Activated B cell treated with CpG ODN at 0.5 μM for 24 hours (primary cell): ENCODE data around the gene STK11IP. TPM values are rescaled to one million over a fixed set of nuclear protein-coding genes. Genes with fewer than 3 reads are reported as not detected.

ENCODE experiments used
- ATAC-seq: fragments of 200-7000 bp; cut with Tn5 transposase; one replicate; pipeline ENCODE4 v1.10.0; 2021; ENCODE audit warnings: low read depth, mild to moderate bottlenecking, moderate library complexity
- CTCF ChIA-PET: fragments of 350-600 bp; sonication (Branson Sonifier 250); formaldehyde crosslinking; loops from one replicate; lab custom pipeline; 2021; ENCODE audit warnings: antibody characterized with exemption; lab: Charles Lee
- POLR2A ChIA-PET: fragments of 350-600 bp; sonication (Branson Sonifier 250); formaldehyde crosslinking; loops from one replicate; lab custom pipeline; 2021; ENCODE audit warnings: antibody characterized with exemption; lab: Charles Lee
- DNase-seq: peaks from one replicate; pipeline ENCODE4 v3.0.0; 2022
- H3K27ac Mint-ChIP-seq: one replicate; pipeline ENCODE4 v1.8.0; 2020; ENCODE audit warnings: mixed read lengths
- H3K27me3 Mint-ChIP-seq: one replicate; pipeline ENCODE4 v1.8.0; 2021; ENCODE audit warnings: mixed read lengths
- H3K36me3 Mint-ChIP-seq: one replicate; pipeline ENCODE4 v1.8.0; 2021; ENCODE audit warnings: low read depth, mixed read lengths
- H3K4me1 Mint-ChIP-seq: one replicate; pipeline ENCODE4 v1.8.0; 2021; ENCODE audit warnings: mixed read lengths
- H3K4me3 Mint-ChIP-seq: one replicate; pipeline ENCODE4 v1.8.0; 2020; ENCODE audit warnings: mild to moderate bottlenecking, mixed read lengths
- H3K9me3 Mint-ChIP-seq: one replicate; pipeline ENCODE4 v1.8.0; 2020; ENCODE audit warnings: mixed read lengths
- intact Hi-C: fragments of 100-400 bp; cut with micrococcal nuclease; formaldehyde crosslinking; loops from one replicate; pipeline ENCODE4 v1.15.1; 2024
- total RNA-seq: library from RNA; stranded (reverse); gene quantifications from 2 replicates; pipeline ENCODE4 v1.2.3, GENCODE V29; 2022
- TF ChIP-seq, protein P1 (sequence below): fragments of 200-600 bp; IDR thresholded peaks from one replicate; pipeline ENCODE4 v1.8.0; 2022; ENCODE audit warnings: antibody characterized with exemption, mild to moderate bottlenecking

STK11IP gene
- total RNA-seq, 1 donor from 2014 or later: 53.6 TPM

DNA sequence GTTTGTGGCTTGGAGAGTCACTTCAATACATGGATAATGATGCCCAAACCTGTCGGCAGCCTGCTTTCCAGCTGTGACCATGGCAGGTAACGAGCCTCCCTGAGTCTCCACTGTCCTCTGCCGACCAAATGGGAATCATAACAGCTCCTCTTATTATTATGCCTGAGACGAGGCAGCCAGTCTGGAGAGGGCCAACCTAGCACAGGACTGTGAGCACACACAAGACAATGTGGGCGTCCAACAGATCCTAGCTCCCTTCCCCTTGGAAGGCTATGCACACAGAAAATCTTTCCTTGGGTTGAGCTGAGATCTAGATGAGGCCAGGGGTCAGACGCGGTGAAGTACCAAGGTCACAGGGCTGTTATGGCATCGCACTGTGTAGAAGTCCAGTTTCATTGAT lies 28.9 kb downstream of the STK11IP start:
- no peak overlapping the region for H3K27ac Mint-ChIP-seq
- peaks cover 46% of the 10 kb centered on the region for H3K27me3 Mint-ChIP-seq
- no peaks in the 10 kb centered on the region for H3K36me3 Mint-ChIP-seq
- intact Hi-C loops: no loop called here
- ChIA-PET POLR2A (no interaction called here), CTCF (interaction anchor here (1.0 kb wide), 1 partner anchor 16 kb away, joined by 3 read pairs; no protein-coding TSS in a partner anchor)
- H3K9me3 Mint-ChIP-seq: no peaks in the 10 kb centered on the region
- TF ChIP-seq, protein P1, sequence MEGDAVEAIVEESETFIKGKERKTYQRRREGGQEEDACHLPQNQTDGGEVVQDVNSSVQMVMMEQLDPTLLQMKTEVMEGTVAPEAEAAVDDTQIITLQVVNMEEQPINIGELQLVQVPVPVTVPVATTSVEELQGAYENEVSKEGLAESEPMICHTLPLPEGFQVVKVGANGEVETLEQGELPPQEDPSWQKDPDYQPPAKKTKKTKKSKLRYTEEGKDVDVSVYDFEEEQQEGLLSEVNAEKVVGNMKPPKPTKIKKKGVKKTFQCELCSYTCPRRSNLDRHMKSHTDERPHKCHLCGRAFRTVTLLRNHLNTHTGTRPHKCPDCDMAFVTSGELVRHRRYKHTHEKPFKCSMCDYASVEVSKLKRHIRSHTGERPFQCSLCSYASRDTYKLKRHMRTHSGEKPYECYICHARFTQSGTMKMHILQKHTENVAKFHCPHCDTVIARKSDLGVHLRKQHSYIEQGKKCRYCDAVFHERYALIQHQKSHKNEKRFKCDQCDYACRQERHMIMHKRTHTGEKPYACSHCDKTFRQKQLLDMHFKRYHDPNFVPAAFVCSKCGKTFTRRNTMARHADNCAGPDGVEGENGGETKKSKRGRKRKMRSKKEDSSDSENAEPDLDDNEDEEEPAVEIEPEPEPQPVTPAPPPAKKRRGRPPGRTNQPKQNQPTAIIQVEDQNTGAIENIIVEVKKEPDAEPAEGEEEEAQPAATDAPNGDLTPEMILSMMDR: no peak
- no peak for DNase-seq
- peaks cover 7% of the 10 kb centered on the region for H3K4me1 Mint-ChIP-seq
- ATAC-seq: no peak
- peak overlapping the region; percentile 79 for H3K4me3 Mint-ChIP-seq

DNA sequence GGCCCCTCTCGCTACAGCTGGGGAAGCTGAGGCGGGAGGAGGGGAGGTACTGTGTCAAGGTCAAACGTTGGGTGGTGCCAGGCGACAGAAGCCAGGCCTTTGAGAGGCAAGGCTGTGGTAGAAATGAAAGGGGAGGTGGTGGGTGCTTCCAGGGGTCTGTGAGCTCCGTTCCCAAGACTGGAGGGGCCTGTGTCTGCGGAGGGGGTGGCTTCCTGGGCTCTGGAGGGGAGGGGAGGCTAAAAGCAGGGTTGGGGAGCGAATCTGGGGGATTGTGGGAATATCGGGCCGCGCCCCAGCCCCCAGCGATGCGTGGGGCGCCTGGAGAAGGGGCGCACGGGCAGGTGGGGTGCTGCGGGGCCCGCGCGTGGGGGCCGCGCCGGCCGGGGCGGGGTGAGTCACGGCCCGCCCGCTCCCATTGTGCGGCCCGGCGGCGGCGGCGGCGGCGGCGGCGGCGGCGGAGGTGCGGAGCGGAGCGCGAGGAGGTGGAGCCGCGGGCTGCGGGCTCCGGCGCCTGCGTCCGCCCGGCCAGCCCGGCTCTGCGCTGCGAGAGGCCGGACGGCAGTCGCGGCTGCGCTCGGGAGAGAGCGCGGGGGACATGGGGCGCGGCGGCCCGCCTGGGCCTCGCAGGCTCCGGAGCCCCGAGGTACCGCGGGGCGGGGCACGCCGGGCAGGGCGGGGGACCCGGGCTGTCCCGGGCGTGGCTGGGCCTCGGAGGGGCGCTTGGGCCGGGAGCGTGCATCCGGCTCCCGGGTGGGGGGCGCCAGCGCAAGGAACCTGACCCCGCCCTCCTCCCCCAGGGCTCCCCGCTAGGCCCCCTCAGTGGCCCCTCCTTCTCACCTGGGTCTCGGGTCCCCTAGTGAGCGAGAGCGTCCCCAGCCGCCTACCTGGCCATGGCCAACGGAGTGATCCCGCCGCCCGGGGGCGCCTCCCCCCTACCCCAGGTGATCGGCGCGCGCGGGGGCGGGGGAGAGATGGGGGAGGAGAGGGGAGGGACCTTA lies 29.7 kb downstream of the STK11IP start, which contains the start of gene SLC4A3:
Gene SLC4A3 (plus strand): TSS at position 528 of the 998 bp plus-strand sequence. CDS start 363 bp downstream, at position 891.
- ChIA-PET POLR2A (no interaction called here), CTCF (no interaction called here)
- TF ChIP-seq, protein P1: no peak
- Mint-ChIP-seq H3K9me3 (no peaks in the 10 kb centered on the region), H3K27ac (no peak within 1 kb of the TSS), H3K36me3 (no peaks in the 10 kb centered on the region), H3K4me1 (peaks cover 7% of the 10 kb centered on the region), H3K4me3 (peak within 1 kb of the TSS; percentile 79), H3K27me3 (peaks cover 49% of the 10 kb centered on the region)
- intact Hi-C loops: no loop called here
- ATAC-seq: peak; percentile 49
- no peak for DNase-seq

DNA sequence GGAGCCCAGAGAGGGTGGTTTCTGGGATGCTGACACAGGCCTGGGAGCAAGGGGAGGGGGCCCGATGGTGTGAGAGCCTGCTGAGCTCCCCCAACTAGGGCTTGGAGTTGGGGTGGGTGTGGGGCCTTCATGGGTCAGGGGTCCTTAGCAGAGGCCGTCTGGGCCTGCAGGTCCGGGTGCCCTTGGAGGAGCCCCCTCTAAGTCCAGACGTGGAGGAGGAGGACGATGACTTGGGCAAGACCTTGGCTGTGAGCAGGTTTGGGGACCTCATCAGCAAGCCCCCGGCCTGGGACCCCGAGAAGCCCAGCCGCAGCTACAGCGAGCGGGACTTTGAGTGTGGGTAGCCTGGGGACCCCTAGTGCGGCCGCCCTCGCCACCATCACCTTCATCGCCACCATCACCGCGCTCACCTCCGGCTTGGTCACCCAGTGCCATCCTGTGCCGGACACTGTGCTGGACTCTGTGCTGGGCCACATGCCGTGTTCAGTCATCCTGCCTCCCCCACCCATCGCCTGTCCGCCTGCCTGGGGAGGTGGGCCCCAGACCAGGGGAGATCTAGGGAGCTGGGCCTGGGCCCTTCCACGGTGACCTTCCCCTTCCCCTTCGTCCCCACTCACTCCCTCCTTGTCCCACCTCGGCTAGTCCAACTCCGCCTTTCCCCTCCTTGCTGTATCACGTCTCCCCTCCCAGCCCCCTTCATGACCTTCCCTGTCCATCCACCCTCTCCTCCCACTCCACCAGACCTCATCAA lies 30.8 kb downstream of the STK11IP start:
- Mint-ChIP-seq H3K27me3 (peaks cover 42% of the 10 kb centered on the region), H3K4me1 (peaks cover 7% of the 10 kb centered on the region), H3K9me3 (no peaks in the 10 kb centered on the region), H3K27ac (no peak overlapping the region), H3K4me3 (peak overlapping the region; percentile 11), H3K36me3 (no peaks in the 10 kb centered on the region)
- DNase-seq (no peak), ATAC-seq (no peak)
- POLR2A ChIA-PET: no interaction called here
- intact Hi-C loops: no loop called here
- TF ChIP-seq, protein P1: no peak
- CTCF ChIA-PET: no interaction called here

DNA sequence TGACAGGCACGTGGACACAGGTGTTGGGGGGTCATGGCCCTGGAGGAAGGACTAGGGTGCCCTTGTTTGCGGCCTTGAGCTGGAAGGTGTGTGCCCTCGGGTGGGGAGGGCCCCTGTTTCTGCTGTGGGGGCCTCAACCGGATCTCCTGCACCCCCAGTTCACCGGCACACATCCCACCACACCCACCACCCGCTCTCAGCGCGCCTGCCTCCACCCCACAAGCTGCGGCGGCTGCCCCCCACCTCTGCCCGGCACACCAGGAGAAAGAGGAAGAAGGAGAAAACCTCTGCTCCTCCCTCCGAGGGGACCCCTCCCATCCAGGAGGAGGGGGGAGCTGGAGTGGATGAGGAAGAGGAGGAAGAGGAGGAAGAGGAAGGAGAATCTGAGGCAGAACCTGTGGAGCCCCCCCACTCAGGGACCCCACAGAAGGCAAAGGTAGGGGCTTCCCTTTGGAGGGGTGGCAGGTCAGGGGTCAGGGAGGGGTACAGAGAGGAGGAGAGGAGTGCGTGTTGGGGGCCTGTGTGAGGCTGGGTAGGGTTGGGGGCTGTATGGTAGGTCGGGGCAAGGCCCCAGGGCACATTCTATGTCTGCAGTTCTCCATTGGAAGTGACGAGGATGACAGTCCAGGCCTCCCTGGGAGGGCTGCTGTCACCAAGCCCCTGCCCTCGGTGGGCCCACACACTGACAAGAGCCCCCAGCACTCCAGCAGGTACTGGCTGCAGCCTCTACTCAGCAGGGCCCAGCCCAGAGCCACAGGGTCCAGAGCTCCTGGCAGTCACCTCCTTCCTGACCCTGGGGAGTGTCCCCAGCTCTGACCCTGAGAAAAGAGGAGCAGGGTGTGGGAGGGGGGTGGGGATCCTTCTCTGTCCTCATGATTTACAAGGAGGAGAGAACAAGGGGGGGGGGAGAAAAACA lies 31.6 kb downstream of the STK11IP start:
- no peaks in the 10 kb centered on the region for H3K36me3 Mint-ChIP-seq
- TF ChIP-seq, protein P1: no peak
- peaks cover 7% of the 10 kb centered on the region for H3K4me1 Mint-ChIP-seq
- intact Hi-C loops: no loop called here
- no peak for ATAC-seq
- no peak overlapping the region for H3K4me3 Mint-ChIP-seq
- POLR2A ChIA-PET: no interaction called here
- H3K27ac Mint-ChIP-seq: no peak overlapping the region
- CTCF ChIA-PET: no interaction called here
- H3K9me3 Mint-ChIP-seq: no peaks in the 10 kb centered on the region
- no peak for DNase-seq
- peaks cover 38% of the 10 kb centered on the region for H3K27me3 Mint-ChIP-seq
